GM21423 (cell line): ENCODE results near the gene MRPS11.
"Not testable (repeated sequence)": the region's sequence is repeated elsewhere in the genome, so short reads cannot be mapped to it uniquely, and the experiment has no call there.

Source experiments
- ATAC-seq: cut with Tn5 transposase; IDR thresholded peaks from one replicate; pipeline ENCODE4 v1.9.1; 2021; ENCODE audit warnings: mild to moderate bottlenecking, moderate library complexity; ENCODE audit not compliant: unreplicated experiment

Gene MRPS11

GRCh38 chr15:88487796-88488523 lies 20.5 kb downstream of the MRPS11 start:
- ATAC-seq, result no peak

DNA sequence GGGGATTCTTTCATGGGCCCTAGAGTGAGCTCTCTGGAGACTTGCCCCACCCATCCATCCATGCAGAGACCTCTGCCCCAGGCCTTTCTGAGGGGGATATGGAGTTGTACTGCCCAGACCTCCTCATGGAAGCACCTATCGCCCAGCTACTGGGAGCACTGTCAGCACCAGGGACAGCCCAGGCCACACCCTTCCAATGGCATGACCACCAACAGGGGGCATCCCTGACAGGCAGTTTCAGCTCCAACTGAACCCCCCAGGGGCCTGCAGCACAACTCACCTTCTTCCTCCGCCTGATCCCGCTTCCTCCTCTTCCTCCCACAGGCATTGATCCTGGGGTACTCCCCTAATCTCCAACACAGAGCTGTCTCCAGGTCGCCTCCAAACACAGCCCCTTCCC lies 21.8 kb downstream of the MRPS11 start:
- no peak for ATAC-seq

DNA sequence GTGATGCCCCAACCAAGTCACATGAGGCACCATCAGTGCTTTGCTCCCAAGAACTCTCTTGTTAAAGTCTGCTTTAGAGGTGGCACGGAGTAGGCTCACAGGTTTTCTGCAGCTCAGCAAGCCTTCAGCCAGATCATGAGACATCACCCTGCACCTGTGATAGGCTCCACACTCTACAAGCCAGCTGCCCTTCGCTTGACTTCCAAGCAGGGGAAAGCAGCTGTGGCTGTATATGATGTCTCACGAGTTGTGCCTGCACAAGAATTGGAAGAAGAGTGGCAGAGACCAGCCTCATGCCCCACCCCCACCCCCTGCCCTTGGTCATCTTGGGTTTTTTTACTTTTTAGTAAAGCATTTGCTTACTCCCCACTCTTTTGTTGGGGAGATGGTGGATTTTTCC lies 22.5 kb downstream of the MRPS11 start:
- ATAC-seq, result no peak

- ATAC-seq, result no peak
These were observed 23.6 kb downstream of the MRPS11 start for GRCh38 chr15:88491158-88491557.

- no peak for ATAC-seq
These were observed 26.3 kb downstream of the MRPS11 start for GRCh38 chr15:88493844-88494243.

GRCh38 chr15:88497109-88497765 lies 29.7 kb downstream of the MRPS11 start:
- ATAC-seq, result no peak

GRCh38 chr15:88498996-88499395 lies 31.5 kb downstream of the MRPS11 start:
- ATAC-seq, result no peak

DNA sequence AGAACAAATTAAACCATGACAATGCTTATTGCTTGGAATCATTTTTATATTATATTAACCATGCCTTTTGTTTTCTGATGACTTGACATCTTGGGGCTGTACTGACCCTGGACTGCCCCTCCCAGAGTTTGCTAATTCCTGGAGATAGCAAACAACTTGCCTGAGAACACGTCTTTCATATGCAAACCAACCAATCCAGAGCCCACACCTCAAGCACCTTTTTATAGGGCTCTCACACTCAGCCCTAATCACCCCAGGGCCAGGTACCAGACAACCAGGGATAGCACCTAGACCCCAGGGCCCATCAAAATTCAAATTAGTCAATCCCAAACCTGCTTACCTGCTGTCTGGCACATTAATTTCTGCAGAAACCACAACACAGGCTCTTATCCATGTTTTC lies 36.9 kb downstream of the MRPS11 start:
- ATAC-seq, result no peak

DNA sequence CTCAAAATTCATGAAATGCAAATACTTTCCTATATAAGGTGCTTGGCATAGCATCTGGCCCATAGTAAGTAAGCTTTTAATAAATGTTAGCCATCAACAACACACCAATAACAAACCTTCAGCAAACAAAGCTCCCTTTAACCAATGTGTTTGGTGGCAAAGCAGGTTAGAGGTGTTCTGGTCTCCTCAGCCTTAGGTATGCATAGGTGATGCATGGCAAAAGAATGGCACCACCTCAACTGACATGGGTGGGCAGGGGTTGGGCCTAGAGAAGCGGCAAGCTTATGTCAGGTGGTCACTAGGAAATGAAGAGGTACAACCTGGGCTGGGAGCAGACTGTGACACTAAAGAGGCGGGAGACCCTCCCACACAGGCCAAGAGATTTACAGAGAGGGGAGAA lies 38.2 kb downstream of the MRPS11 start:
- ATAC-seq, result no peak

DNA sequence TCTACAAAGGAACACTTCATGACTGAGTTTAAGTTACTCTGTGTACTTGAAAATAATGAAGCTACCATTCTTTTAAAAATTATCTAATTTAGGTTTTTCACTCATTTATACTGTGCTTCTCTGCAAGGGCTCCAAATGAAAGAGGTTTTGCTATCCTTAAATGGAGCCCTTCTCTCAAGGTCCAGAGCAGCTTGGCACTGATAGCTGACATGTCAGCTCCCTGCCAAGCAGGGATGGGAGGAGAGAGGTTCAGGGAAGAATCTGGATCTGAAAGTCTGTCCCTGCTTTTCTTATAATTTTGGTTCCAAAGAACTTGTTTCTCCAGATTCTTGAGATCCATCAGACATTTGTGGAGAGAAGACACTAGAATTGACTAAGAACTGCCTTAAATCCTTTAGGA lies 39.1 kb downstream of the MRPS11 start:
- no peak for ATAC-seq

DNA sequence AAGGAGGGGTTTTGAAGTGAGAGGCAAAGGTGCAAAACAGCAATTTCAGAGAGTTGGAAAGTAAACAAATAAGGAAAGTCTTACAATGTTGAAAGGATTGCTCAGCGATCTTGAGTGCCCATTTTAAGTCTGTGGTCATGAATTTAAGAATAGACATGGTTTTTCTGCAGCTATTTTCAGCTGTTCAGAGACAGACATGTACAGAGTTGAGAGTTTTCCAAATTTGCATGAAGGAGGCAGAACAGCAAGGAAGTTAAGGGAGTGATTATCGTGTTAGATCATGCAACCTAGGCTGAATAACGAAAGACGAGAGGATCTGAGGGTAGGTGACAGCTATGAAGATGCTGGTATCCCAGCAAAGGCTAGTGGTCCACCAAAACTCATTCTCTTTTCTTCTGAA lies 41.8 kb downstream of the MRPS11 start:
- no peak for ATAC-seq

- no peak for ATAC-seq
These were observed 42.5 kb downstream of the MRPS11 start for GRCh38 chr15:88509964-88510363.

GRCh38 chr15:88511161-88511560 lies 43.7 kb downstream of the MRPS11 start:
- no peak for ATAC-seq

DNA sequence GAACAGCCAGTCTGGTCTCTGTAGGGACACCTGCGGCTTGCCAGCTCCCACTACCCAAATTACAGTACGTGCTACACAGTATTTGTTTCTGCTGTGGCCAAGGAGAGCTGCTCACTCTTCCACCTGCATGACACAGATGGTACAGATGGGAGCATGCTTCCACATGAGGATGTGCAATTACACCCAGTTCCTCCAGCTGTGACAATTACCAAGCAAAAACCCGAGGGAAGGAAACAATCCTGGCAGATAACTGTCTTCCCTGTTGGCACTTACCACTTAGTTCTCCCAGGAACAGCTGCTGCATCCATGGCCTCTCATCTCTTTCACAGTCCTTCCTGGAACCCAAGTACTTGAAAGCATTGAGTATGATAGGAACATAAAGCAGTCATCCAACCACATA lies 44.6 kb downstream of the MRPS11 start:
- no peak for ATAC-seq

DNA sequence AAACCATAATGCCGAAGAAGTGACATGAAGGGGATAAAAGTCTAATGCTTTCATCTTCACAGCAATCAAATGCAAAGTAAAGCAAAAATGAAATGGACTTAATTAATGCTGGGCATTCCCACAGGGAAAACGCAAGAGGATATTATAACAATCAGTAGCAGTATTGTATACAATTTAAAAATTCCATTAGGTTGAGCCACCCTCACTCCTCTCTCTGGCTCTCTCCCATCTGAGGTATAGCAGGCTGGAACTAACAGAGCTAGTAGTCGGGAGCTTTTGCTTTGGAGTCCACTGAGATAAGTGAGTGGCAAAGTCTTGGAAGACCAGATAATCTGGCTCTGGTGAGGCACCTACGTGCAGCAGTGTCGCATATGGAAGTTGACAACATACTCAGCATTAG lies 45.1 kb downstream of the MRPS11 start:
- ATAC-seq, result no peak

DNA sequence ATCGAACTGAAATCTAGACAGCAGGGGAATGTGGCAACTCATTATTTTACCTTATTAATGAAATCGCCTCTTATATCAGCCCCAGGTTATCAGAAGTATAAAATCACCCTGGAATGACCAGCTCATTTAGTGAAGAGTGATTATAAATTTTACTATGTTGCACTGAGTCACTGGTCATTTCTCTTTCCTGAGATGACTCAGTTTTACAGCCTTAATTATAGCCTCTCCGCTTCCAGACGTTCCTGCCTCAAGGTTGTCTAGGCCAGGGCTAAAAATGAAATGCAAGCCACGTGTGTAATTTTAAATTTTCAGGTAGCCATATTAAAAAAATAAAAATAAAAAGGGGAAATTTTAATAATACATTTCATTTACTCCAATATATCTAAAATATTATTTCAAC lies 45.7 kb downstream of the MRPS11 start:
- ATAC-seq, result no peak

- no peak for ATAC-seq
These were observed 51.4 kb downstream of the MRPS11 start for GRCh38 chr15:88518903-88519302.

DNA sequence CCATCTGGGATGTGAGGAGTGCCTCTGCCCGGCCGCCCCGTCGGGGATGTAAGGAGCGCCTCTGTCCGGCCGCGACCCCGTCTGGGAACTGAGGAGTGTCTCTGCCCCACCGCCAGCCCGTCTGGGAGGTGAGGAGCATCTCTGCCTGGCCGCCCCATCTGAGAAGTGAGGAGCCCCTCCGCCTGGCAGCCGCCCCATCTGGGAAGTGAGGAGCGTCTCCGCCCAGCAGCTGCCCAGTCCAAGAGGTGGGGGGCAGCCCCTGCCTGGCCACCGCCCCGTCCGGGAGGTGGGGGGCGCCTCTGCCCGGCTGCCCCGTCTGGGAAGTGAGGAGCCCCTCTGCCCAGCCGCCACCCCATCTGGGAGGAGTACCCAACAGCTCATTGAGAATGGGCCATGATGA lies 56.6 kb downstream of the MRPS11 start:
- not testable (repeated sequence) for ATAC-seq

DNA sequence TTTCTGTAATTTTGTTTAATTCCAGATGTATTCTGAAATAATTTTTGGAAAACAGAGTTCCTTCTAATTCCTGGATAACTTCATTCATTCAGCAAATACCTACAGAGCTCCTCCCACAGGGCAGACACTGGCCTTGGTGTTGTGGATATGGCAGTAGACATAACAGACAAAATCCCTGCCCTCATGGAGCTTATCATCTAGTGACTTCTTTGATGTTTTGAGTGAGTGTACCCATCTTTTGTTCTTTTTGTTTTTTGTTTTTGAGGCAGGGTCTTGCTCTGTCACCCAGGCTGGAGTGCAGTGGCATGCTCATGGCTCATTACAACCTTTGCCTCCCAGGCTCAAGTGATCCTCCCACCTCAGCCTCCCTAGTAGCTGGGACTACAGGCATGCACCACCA lies 57.9 kb downstream of the MRPS11 start:
- ATAC-seq, result no peak

DNA sequence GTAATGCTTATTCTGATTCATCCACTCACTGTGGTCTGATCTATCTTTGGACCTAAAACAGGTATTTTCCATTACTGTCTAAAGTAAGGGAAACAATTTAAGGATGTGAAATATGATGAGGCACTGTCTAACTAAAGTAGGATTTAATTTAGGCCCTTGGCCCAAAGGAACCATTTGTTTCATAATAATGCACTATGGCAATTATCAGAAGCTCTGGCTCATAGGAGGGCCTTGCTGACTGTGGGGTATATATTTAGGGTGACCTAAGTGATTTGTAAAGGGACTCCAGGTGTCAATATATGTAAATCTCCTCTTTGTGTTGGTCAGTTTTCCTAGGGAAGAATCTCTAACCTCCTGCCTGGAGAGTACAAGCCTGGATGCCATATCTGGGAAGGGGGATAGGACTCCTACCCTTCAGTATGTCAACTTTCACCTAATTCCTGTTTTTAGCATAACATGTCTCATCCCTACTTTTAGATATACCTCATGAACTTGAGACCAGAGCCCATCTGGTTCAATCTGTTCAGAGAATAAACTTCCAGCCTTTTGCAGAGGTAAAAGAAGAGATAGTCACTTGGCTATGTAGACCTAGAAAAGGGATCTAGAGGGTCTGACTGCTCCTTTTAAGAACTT lies 58.9 kb downstream of the MRPS11 start:
- ATAC-seq, result no peak

GRCh38 chr15:88529021-88529630 lies 61.6 kb downstream of the MRPS11 start:
- ATAC-seq, result no peak
